ENCODE data around the gene AOX1.

DNA sequence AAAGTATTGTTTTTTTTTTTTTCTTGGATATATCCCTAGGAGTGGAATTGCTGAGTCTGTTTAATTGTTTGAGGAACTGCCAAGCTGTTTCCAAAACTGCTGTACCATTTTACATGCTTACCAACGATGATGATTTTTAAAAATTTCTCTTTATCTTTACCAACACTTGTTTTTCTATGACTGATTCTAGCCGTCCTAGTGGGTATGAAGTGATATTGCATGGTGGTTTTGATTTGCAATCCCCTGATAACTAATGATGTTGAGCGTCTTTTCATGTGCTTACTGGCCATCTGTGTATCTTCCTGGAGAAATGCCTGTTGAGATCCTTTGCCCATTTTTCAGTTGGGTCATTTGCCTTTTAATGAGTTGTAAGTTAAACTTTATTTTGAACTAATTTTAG is 8.8 kb upstream of the AOX1 start:
- TF ChIP-seq POLR2A (IDR thresholded peaks at IDR 0.05; ENCODE audit: low read depth, low read length) (no peak), POLR2AphosphoS5 (IDR thresholded peaks at IDR 0.05; ENCODE audit: low read depth, low read length) (no peak), TAF1 (IDR thresholded peaks at IDR 0.05; ENCODE audit: low read depth, low read length) (no peak)

Measured in GM12891 (cell line).